RWPE1 (cell line): Measurements from ENCODE around the gene VSTM2A.

Source experiments
- CTCF ChIA-PET: fragments of 350-600 bp; sonication (Branson Sonifier 250); formaldehyde crosslinking; extraction: SDS; loops from one replicate; lab custom pipeline; 2021; lab: Yijun Ruan, JAX
- POLR2A ChIA-PET: fragments of 400-600 bp; formaldehyde crosslinking; extraction: SDS; loops from one replicate; lab custom pipeline; 2020; ENCODE audit warnings: antibody characterized with exemption; ENCODE audit not compliant: low non-redundant PET; lab: Yijun Ruan, JAX
- DNase-seq: peaks from one replicate; pipeline ENCODE4 v3.0.0; 2012; ENCODE audit warnings: low spot score
- H3K27ac ChIP-seq: fragments of 450-650 bp; 2 replicates; pipeline ENCODE4 v1.5.1; 2017
- CTCF ChIP-seq: fragments of 450-650 bp; conservative IDR thresholded peaks from 2 replicates; pipeline ENCODE4 v1.5.1; 2017; ENCODE audit warnings: low read depth, mild to moderate bottlenecking

VSTM2A gene

DNA sequence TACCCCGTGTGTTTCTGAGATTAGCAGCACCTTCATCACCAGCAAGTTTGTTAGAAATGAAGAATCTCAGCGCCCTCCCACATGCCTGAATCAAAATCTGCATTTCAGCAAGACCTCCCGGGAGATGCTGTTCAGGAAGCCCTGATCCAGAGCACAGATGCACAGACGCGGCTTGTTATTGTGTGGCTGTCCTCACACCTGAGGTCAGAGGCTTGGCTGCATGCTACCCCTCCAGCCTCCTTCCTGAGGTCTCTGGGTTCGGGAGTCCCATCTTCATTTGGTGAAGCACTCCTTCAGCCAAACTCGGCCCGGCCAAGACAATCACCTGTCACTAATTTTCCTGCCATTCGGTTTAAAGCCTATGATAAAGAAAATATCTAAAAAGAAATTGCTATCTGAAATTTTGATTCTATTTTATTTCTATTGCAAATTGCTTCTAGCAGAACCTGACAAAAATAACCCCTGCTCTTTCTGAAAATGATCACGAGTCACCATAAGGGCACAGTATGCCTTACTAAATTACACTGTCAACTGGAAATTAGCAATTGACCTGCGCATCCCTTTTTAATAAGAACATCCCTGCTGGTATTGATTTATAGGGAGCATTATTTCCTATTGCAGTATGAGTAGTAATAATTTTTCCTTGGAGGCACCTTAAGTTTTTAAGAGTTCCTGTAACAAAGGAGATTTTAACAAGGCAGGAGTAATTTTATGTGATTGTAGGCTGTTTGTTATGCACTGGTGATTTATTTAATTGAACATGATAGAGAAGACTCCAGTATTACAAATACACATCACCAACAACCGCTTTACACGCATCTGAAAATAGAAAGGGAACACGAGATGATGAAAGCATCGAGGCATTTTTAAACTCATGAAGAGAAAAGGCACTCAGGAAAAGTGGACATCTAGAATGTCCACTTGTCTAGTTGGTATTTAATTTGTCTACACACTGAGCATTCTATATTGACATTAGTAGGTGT lies 49.5 kb downstream of the VSTM2A start:
- TF ChIP-seq CTCF, result no peak
- no peak overlapping the region for H3K27ac ChIP-seq
- ChIA-PET POLR2A (no interaction called here), CTCF (no interaction called here)
- DNase-seq, result no peak

DNA sequence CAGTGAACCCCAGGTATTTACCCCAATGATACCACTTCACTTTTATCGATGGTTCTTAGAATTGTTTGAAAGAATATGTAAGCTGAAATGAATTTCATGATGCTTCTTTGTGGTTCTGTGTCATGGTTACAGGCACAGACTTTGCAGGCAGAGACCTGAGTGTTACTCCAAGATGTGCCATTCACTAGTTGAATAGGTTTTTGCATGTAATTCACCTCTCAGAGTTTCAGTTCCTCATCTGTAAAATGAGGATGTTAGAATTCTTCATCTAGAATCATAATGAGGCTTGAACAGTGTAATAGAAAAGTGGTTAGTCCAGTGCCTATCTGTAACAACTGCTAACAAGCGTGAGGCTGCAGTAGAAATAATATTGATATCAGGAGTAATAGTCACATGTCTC lies 54.6 kb downstream of the VSTM2A start:
- DNase-seq, result no peak
- TF ChIP-seq CTCF, result no peak
- H3K27ac ChIP-seq, result no peak overlapping the region
- ChIA-PET POLR2A (no interaction called here), CTCF (no interaction called here)

- no peak overlapping the region for H3K27ac ChIP-seq
- peak; percentile 85 for DNase-seq
- CTCF ChIA-PET, result no interaction called here
- POLR2A ChIA-PET, result no interaction called here
- TF ChIP-seq CTCF, result no peak
These were observed 73.4 kb downstream of the VSTM2A start for GRCh38 chr7:54615537-54615936.
